Measurements from ENCODE around the gene ZFAND6.

The ZFAND6 gene

GRCh38 chr15:80182611-80183261 is 123.3 kb downstream of the ZFAND6 start:
- Histone ChIP-seq H3K9ac (ENCODE audit: low read depth in 1 of 2, low read length in 2 of 2) (no peak overlapping the region), H3K27me3 (ENCODE audit: control insufficient read depth in 2 of 2, insufficient read depth in 2 of 2, low read length in 2 of 2) (no peaks in the 10 kb centered on the region), H3K4me1 (ENCODE audit: control insufficient read depth in 2 of 2, insufficient read depth in 2 of 2, low read length in 2 of 2) (no peaks in the 10 kb centered on the region), H3K9me3 (ENCODE audit: control insufficient read depth in 2 of 2, low read length in 2 of 2) (no peaks in the 10 kb centered on the region), H3K4me3 (ENCODE audit: low read length in 2 of 2) (no peak overlapping the region), H3K27ac (ENCODE audit: low read depth in 2 of 2, low read length in 2 of 2) (no peak overlapping the region), H3K36me3 (ENCODE audit: control insufficient read depth in 2 of 2, insufficient read depth in 2 of 2, low read length in 2 of 2) (peaks cover 9 to 37% of the 10 kb centered on the region in 2 donors)

GRCh38 chr15:80183306-80183705 is 123.8 kb downstream of the ZFAND6 start:
- Histone ChIP-seq H3K27ac (ENCODE audit: low read depth in 2 of 2, low read length in 2 of 2) (no peak overlapping the region), H3K9ac (ENCODE audit: low read depth in 1 of 2, low read length in 2 of 2) (no peak overlapping the region), H3K4me3 (ENCODE audit: low read length in 2 of 2) (no peak overlapping the region), H3K4me1 (ENCODE audit: control insufficient read depth in 2 of 2, insufficient read depth in 2 of 2, low read length in 2 of 2) (no peaks in the 10 kb centered on the region), H3K9me3 (ENCODE audit: control insufficient read depth in 2 of 2, low read length in 2 of 2) (no peaks in the 10 kb centered on the region), H3K27me3 (ENCODE audit: control insufficient read depth in 2 of 2, insufficient read depth in 2 of 2, low read length in 2 of 2) (no peaks in the 10 kb centered on the region), H3K36me3 (ENCODE audit: control insufficient read depth in 2 of 2, insufficient read depth in 2 of 2, low read length in 2 of 2) (peaks cover 9 to 37% of the 10 kb centered on the region in 2 donors)

DNA sequence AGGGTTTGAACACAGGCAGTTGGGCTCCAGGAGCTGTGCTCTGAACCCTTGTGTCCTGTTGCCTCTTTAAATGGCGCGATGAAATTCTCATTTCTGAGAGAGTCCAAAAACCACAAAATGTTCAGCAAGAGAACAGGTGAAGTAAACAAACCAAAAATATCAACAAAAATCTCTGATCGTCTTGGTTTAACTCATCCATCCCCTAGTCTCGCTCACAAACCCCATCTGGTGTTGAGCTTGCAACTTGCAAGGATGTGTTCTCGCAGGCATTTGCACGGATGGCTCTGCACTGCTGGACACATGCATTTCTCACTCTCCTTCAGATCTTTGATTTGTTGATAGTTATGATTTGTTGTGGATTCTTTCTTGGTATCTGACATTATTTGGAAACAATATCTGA is 124.4 kb downstream of the ZFAND6 start:
- Histone ChIP-seq H3K4me3 (ENCODE audit: low read length in 2 of 2) (no peak overlapping the region), H3K9ac (ENCODE audit: low read depth in 1 of 2, low read length in 2 of 2) (no peak overlapping the region), H3K36me3 (ENCODE audit: control insufficient read depth in 2 of 2, insufficient read depth in 2 of 2, low read length in 2 of 2) (peaks cover 9 to 37% of the 10 kb centered on the region in 2 donors), H3K27me3 (ENCODE audit: control insufficient read depth in 2 of 2, insufficient read depth in 2 of 2, low read length in 2 of 2) (no peaks in the 10 kb centered on the region), H3K27ac (ENCODE audit: low read depth in 2 of 2, low read length in 2 of 2) (no peak overlapping the region), H3K9me3 (ENCODE audit: control insufficient read depth in 2 of 2, low read length in 2 of 2) (no peaks in the 10 kb centered on the region), H3K4me1 (ENCODE audit: control insufficient read depth in 2 of 2, insufficient read depth in 2 of 2, low read length in 2 of 2) (no peaks in the 10 kb centered on the region)

DNA sequence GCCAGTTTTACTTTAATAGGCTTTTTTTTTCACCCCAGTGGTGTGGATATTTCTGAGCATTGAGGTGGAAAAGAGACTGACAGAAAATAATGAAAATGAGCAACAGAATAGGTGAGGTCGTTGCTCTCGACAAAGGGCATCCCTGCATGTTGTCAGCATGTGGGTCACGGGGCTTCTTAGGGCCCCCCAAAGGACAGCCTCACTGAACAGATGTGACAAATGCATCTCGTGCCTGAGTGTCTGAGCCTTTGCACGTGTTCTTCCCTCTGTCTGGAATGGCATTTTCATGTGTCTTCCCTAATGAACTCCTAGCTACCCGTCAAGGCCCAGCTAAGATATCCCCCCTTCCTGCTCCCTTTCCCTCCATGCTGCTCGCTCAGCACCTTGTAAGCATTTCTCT is 125.1 kb downstream of the ZFAND6 start:
- H3K27ac ChIP-seq (ENCODE audit: low read depth in 2 of 2, low read length in 2 of 2), result no peak overlapping the region

DNA sequence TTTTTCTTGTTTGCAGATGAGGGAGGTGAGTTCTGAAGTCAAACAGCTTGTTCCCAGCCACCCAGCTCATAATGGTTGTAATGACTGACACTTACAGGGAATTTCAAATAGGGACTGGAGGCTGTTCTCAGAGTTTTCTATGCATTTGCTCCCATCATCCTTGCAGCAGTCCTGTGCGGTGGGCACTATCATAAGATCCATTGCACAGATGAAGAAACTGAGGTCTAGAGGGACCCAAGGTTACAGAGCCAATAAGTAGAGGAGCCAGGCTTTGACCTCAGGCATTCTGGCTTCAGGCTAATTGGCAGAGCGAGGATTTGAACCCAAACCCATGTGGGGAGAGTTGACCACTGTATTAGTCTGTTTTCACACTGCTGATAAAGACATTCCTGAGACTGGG is 125.7 kb downstream of the ZFAND6 start:
- peaks cover 5 to 35% of the 10 kb centered on the region in 2 donors for H3K36me3 ChIP-seq (ENCODE audit: control insufficient read depth in 2 of 2, insufficient read depth in 2 of 2, low read length in 2 of 2)
- H3K4me3 ChIP-seq (ENCODE audit: low read length in 2 of 2), result no peak overlapping the region
- no peaks in the 10 kb centered on the region for H3K4me1 ChIP-seq (ENCODE audit: control insufficient read depth in 2 of 2, insufficient read depth in 2 of 2, low read length in 2 of 2)
- no peaks in the 10 kb centered on the region for H3K27me3 ChIP-seq (ENCODE audit: control insufficient read depth in 2 of 2, insufficient read depth in 2 of 2, low read length in 2 of 2)
- H3K9ac ChIP-seq (ENCODE audit: low read depth in 1 of 2, low read length in 2 of 2), result no peak overlapping the region
- no peaks in the 10 kb centered on the region for H3K9me3 ChIP-seq (ENCODE audit: control insufficient read depth in 2 of 2, low read length in 2 of 2)
- no peak overlapping the region for H3K27ac ChIP-seq (ENCODE audit: low read depth in 2 of 2, low read length in 2 of 2)

More for the DNA sequence above, 125.1 kb downstream of the ZFAND6 start:
- Histone ChIP-seq H3K9me3 (ENCODE audit: control insufficient read depth in 2 of 2, low read length in 2 of 2) (no peaks in the 10 kb centered on the region), H3K27me3 (ENCODE audit: control insufficient read depth in 2 of 2, insufficient read depth in 2 of 2, low read length in 2 of 2) (no peaks in the 10 kb centered on the region), H3K4me3 (ENCODE audit: low read length in 2 of 2) (no peak overlapping the region), H3K9ac (ENCODE audit: low read depth in 1 of 2, low read length in 2 of 2) (no peak overlapping the region), H3K4me1 (ENCODE audit: control insufficient read depth in 2 of 2, insufficient read depth in 2 of 2, low read length in 2 of 2) (no peaks in the 10 kb centered on the region), H3K36me3 (ENCODE audit: control insufficient read depth in 2 of 2, insufficient read depth in 2 of 2, low read length in 2 of 2) (peaks cover 9 to 37% of the 10 kb centered on the region in 2 donors)

DNA sequence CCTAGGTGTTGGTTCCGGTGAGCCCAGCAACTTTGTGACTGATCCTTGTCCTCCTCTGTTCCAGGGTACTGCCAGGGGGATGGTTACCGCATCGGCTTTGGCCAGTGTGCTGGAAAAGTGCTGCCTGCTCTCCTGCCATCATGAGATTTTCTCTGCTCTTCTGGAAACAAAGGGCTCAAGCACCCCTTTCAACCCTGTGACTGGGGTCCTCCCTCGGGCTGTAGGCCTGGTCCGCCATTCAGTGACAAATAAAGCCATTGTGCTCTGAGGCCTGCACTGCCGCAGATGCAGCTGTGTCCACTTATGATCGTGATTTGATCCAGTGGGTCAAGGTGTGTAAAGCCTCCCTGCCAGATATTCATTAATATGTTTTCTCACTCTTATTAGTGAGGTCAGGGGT is 126.6 kb downstream of the ZFAND6 start:
- no peak overlapping the region for H3K4me3 ChIP-seq (ENCODE audit: low read length in 2 of 2)
- H3K4me1 ChIP-seq (ENCODE audit: control insufficient read depth in 2 of 2, insufficient read depth in 2 of 2, low read length in 2 of 2), result no peaks in the 10 kb centered on the region
- no peaks in the 10 kb centered on the region for H3K27me3 ChIP-seq (ENCODE audit: control insufficient read depth in 2 of 2, insufficient read depth in 2 of 2, low read length in 2 of 2)
- no peak overlapping the region for H3K27ac ChIP-seq (ENCODE audit: low read depth in 2 of 2, low read length in 2 of 2)
- H3K9ac ChIP-seq (ENCODE audit: low read depth in 1 of 2, low read length in 2 of 2), result no peak overlapping the region
- no peaks in the 10 kb centered on the region for H3K9me3 ChIP-seq (ENCODE audit: control insufficient read depth in 2 of 2, low read length in 2 of 2)
- peaks cover 0 to 32% of the 10 kb centered on the region in 2 donors for H3K36me3 ChIP-seq (ENCODE audit: control insufficient read depth in 2 of 2, insufficient read depth in 2 of 2, low read length in 2 of 2)

DNA sequence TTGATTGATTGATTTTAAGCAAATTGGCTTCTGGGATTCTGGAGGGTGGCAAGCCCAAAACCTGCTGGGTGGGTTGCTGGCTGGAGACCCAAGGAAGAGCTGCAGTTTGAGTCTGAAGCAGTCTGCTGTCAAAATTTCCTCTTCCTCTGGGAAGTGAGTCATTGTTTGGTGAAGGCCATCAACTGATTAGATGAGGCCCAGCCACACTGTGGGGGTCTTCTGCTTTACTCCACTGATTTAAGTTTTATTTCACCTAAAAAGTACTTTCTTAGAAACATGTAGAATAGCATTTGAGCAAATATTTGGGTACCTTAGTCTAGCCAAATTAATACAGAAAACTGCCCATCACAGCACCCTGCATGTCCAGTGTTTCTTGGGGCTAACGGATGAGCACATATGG is 127.1 kb downstream of the ZFAND6 start:
- Histone ChIP-seq H3K9ac (ENCODE audit: low read depth in 1 of 2, low read length in 2 of 2) (no peak overlapping the region), H3K4me1 (ENCODE audit: control insufficient read depth in 2 of 2, insufficient read depth in 2 of 2, low read length in 2 of 2) (no peaks in the 10 kb centered on the region), H3K36me3 (ENCODE audit: control insufficient read depth in 2 of 2, insufficient read depth in 2 of 2, low read length in 2 of 2) (peaks cover 0 to 30% of the 10 kb centered on the region in 2 donors), H3K4me3 (ENCODE audit: low read length in 2 of 2) (no peak overlapping the region), H3K9me3 (ENCODE audit: control insufficient read depth in 2 of 2, low read length in 2 of 2) (no peaks in the 10 kb centered on the region), H3K27me3 (ENCODE audit: control insufficient read depth in 2 of 2, insufficient read depth in 2 of 2, low read length in 2 of 2) (no peaks in the 10 kb centered on the region), H3K27ac (ENCODE audit: low read depth in 2 of 2, low read length in 2 of 2) (no peak overlapping the region)
